GM11168 (cell line): ENCODE results near the gene LRRTM3.

Experiments used
- in situ Hi-C: fragments of 300-500 bp; cut with MboI; formaldehyde crosslinking; loops from one replicate; pipeline ENCODE4 v1.12.0; 2022; ENCODE audit warnings: low sequenced_read_pairs; ENCODE audit not compliant: unreplicated experiment

The LRRTM3 gene

GRCh38 chr10:66925896-66926715 is at the start of gene LRRTM3:
LRRTM3 (plus strand) TSS chr10:66926036.
- in situ Hi-C loops = no loop called here

GRCh38 chr10:66877361-66877760 is 48.5 kb upstream of the LRRTM3 start:
- in situ Hi-C loops = no loop called here

- in situ Hi-C loops = no loop called here
These were observed 45.5 kb upstream of the LRRTM3 start for GRCh38 chr10:66880292-66880691.

- in situ Hi-C loops = no loop called here
These were observed 45.0 kb upstream of the LRRTM3 start for GRCh38 chr10:66880826-66881225.

DNA sequence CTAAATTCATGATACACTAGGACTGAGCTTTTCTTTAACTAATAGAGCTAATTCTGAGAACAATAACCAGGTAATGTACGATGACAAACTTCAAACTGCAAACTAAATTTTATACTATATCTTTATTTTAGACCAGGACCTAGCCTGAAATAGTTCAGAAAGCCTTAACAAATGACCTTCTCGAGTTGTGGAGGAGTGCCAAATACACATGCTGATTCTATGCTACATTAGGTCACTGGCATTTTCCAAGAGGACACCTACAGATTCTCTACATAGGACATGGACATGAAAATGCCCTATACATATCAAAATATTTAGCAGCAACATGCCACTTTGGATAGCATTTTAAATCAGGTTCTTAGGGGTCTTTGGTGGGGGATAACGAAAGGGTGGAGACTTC is 44.0 kb upstream of the LRRTM3 start:
- in situ Hi-C loops = no loop called here

GRCh38 chr10:66882271-66882670 is 43.6 kb upstream of the LRRTM3 start:
- in situ Hi-C loops = no loop called here

- in situ Hi-C loops = no loop called here
These were observed 39.0 kb upstream of the LRRTM3 start for GRCh38 chr10:66886848-66887247.

DNA sequence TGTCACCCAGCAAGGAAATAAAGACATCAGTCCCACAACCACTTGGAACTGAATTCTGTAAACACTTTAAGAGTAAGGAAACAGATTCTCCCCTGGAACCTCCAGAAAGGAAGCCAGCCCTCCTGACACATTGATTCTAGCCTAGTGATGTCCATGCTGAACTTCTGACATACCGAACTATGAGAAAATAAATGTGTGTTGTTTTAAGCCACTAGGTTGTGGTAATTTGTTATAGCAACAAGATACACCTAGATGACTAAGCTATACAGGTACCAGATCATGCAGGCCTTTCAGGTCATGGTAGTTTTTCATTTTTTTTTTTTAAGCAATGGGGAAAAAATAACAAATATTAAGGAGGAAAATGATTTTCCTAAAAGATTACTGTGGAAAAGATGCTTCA is 37.6 kb upstream of the LRRTM3 start:
- in situ Hi-C loops = no loop called here

GRCh38 chr10:66892871-66893270 is 33.0 kb upstream of the LRRTM3 start:
- in situ Hi-C loops = no loop called here

DNA sequence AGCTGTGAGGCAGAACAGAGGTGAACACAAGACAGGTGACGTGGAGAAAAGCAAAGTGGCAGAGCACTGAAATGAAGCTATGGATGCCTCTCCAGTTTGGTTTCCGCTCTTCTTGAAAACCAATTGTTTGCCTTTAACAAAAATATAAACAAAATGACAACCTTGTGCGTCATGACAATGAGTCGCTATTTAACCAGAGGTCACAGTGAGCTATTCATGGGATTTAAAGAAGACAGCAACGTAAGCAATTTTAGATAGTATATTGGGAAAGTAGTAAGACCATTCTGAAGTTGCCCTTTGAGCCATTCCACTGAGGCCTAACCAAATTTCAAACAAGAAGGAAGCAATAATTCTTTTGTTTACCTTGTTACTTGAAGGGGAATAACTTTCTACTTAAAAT is 15.2 kb upstream of the LRRTM3 start:
- in situ Hi-C loops = no loop called here

DNA sequence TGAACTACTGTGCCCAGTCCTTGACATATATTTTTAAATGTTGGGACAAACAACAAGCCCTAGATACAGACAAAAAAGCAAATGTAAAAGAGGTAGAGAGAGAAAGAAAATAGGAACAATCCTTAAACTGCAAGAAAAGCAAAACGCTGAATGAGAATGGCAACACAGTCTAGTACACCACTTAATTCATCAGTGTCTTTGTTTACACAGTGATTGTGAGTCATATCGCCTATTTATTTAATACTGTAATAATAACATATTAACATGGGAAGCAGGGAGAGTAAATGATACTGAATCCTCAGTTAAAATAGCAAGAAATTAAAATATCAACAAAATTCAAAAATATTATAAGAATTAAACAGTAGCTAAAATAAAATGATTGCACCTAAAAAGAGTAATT is 9.8 kb upstream of the LRRTM3 start:
- in situ Hi-C loops = no loop called here

DNA sequence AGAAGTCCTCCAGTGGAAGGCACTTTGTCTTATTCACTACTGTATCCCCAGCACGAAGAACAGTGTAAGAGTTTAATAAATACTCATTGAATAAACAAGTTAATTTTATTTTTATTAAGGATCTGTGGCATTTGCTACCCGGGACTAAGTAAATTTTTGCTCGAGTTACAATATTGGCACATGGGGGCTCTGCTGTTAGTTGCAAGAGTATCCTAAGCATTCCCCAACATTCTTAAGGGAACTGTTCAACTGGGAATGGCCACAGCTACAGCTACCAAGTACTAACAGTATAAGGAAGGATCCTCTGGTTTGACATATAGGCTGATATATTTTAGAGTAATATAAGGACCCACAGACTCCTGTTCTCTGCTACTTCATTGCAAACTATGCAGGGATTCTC is 8.7 kb upstream of the LRRTM3 start:
- in situ Hi-C loops = no loop called here

DNA sequence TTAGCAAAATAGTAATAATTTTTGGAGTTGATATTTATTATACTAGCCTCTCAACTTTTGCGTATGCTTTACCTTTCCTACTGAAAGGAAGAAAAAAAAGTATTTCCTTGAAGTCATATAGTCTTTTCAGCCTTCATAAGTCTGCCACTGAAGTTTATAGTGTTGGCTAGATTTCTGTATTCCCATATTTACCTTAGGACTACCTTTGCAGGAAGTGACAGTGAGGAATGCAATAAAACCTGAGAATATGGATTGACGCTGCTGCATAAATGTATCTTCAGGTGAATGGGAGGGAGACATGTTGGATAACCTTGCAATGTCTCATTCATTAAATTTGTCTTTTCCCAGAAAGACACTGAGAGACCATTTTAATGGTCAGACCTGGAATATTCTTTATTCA is 6.6 kb upstream of the LRRTM3 start:
- in situ Hi-C loops = no loop called here

DNA sequence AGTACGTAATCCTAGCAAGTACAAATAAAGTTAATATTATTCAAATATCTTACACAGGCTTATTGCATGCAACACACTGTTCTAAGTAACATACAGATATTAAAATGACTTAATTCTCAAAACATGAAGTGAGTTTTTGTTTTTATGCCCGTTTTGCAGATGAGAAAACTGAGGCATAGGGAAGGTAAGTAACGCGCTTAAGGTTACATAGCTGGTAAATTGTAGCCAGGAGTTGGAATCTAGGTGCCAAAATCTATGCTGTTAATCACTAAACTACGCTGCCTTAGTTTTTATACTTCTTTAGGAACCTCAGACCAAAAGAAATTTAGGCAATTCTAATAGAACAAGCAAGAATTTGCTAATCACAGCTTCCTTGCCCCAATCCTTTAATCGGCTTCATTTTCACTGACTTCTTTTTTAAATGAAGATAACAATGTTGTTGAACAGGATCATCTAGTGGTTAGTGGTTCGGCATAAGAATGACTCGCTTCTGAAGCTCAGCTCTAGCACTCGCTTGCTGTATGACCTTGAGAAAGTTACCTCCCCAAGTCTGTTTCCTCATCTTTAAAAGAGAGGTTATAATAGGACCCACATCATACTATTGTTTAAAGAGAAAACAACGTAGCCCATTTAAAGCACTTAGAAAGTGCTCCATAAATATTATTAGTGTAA is 1.0 kb upstream of the LRRTM3 start:
- in situ Hi-C loops = no loop called here

GRCh38 chr10:66925373-66925772 is 463 bp upstream of the LRRTM3 start:
- in situ Hi-C loops = no loop called here

- in situ Hi-C loops = no loop called here
These were observed 1.0 kb downstream of the LRRTM3 start for GRCh38 chr10:66926841-66927240.

GRCh38 chr10:66927251-66927935 is 1.6 kb downstream of the LRRTM3 start:
- in situ Hi-C loops = no loop called here

DNA sequence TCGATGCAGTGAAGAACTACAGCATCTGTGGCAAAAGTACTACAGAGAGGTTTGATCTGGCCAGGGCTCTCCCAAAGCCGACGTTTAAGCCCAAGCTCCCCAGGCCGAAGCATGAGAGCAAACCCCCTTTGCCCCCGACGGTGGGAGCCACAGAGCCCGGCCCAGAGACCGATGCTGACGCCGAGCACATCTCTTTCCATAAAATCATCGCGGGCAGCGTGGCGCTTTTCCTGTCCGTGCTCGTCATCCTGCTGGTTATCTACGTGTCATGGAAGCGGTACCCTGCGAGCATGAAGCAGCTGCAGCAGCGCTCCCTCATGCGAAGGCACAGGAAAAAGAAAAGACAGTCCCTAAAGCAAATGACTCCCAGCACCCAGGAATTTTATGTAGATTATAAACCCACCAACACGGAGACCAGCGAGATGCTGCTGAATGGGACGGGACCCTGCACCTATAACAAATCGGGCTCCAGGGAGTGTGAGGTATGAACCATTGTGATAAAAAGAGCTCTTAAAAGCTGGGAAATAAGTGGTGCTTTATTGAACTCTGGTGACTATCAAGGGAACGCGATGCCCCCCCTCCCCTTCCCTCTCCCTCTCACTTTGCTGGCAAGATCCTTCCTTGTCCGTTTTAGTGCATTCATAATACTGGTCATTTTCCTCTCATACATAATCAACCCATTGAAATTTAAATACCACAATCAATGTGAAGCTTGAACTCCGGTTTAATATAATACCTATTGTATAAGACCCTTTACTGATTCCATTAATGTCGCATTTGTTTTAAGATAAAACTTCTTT is 2.3 kb downstream of the LRRTM3 start:
- in situ Hi-C loops = no loop called here

DNA sequence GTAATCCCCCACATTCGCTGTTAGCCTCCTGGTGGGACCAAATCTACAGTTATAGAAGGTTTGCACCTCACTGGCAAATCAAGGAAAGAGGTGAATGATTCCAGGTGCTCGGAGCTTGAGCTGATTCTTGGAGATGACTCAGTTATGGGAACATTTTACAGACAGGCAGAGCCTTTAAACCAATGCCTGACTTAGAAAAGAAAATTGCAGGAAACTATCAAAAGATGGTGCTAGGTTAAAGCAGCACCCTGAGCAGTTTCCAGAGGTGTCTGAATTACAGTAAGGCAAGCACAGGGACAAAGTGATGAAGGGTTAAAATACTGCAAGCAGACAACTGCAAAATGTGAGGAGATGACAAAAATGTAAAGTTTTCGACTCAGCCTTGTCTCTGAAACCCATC is 2.9 kb downstream of the LRRTM3 start:
- in situ Hi-C loops = no loop called here

GRCh38 chr10:66929375-66929774 is 3.5 kb downstream of the LRRTM3 start:
- in situ Hi-C loops = no loop called here
